ENCODE data around the gene KHDRBS1.
"Not testable (repeated sequence)": the region's sequence is repeated elsewhere in the genome, so short reads cannot be mapped to it uniquely, and the experiment has no call there.

KHDRBS1 gene

GRCh38 chr1:32012709-32013385 is 821 bp upstream of the KHDRBS1 start:
- no peak for DNase-seq (ENCODE audit: low read depth)
- TF ChIP-seq, protein P1, sequence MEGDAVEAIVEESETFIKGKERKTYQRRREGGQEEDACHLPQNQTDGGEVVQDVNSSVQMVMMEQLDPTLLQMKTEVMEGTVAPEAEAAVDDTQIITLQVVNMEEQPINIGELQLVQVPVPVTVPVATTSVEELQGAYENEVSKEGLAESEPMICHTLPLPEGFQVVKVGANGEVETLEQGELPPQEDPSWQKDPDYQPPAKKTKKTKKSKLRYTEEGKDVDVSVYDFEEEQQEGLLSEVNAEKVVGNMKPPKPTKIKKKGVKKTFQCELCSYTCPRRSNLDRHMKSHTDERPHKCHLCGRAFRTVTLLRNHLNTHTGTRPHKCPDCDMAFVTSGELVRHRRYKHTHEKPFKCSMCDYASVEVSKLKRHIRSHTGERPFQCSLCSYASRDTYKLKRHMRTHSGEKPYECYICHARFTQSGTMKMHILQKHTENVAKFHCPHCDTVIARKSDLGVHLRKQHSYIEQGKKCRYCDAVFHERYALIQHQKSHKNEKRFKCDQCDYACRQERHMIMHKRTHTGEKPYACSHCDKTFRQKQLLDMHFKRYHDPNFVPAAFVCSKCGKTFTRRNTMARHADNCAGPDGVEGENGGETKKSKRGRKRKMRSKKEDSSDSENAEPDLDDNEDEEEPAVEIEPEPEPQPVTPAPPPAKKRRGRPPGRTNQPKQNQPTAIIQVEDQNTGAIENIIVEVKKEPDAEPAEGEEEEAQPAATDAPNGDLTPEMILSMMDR (IDR thresholded peaks at IDR 0.05; ENCODE audit: insufficient read depth, low read depth, low read length, missing control alignments) = no peak
- H3K4me3 ChIP-seq (ENCODE audit: low read length) = peak overlapping the region; percentile 95

DNA sequence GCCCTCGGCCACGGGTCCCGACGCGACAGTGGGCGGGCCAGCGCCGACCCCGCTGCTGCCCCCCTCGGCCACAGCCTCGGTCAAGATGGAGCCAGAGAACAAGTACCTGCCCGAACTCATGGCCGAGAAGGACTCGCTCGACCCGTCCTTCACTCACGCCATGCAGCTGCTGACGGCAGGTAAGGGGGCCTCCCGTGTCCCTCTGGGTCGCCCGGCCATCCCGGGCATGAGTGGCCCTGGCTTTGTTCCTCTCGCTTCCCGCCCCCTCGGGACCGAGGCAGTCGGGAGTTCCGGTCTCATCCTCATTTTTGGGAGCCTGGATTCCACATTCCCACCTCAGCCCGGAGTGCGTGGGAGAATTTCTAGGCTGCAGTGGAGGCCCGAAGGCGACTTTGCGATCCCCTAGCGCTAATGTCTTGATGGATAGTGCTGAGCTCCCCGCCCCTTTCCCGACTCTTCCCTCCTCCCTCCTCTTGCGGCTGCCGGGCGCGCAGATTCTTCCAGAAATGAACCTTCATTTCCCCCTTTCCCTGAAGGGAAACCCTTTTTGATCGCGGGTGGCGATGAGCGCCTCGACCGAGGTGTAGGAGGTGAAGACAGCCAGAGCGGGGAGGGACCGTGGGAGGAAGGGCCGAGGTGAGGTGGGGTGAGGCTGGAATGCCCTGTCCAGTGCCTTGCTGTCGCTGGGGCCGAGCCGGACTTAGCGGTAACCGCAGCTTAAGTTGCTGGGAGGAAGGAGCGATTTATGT is 705 bp downstream of the KHDRBS1 start:
- H3K4me3 ChIP-seq (ENCODE audit: low read length) = peak overlapping the region; percentile 95
- TF ChIP-seq, protein P1 (IDR thresholded peaks at IDR 0.05; ENCODE audit: insufficient read depth, low read depth, low read length, missing control alignments) = no peak
- peak; percentile 61 for DNase-seq (ENCODE audit: low read depth)

DNA sequence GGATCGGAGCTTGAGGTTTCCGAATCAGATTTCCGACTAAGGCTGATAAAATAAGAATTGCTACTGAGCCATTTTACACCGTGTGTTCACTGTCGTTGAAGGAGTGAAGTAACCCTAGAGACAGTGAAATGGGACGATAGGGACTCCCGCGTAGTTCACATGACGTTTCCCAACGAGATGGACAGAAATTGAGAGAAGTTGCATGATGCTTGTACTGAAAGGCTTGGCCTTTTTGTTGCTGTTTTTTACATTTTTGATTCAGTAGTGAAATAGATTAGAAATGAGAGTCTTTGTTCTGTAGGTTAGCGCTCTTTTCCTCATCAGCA is 1.2 kb downstream of the KHDRBS1 start:
- TF ChIP-seq, protein P1 (IDR thresholded peaks at IDR 0.05; ENCODE audit: insufficient read depth, low read depth, low read length, missing control alignments) = no peak
- no peak for DNase-seq (ENCODE audit: low read depth)
- peak overlapping the region; percentile 95 for H3K4me3 ChIP-seq (ENCODE audit: low read length)

GRCh38 chr1:32020339-32020738 is 6.7 kb downstream of the KHDRBS1 start:
- TF ChIP-seq, protein P1 (IDR thresholded peaks at IDR 0.05; ENCODE audit: insufficient read depth, low read depth, low read length, missing control alignments) = no peak
- DNase-seq (ENCODE audit: low read depth) = no peak
- H3K4me3 ChIP-seq (ENCODE audit: low read length) = no peak overlapping the region

GRCh38 chr1:32021574-32022018 is 7.9 kb downstream of the KHDRBS1 start:
- not testable (repeated sequence) for H3K4me3 ChIP-seq (ENCODE audit: low read length)

GRCh38 chr1:32023351-32023750 is 9.7 kb downstream of the KHDRBS1 start:
- no peak overlapping the region for H3K4me3 ChIP-seq (ENCODE audit: low read length)
- no peak for DNase-seq (ENCODE audit: low read depth)
- TF ChIP-seq, protein P1 (IDR thresholded peaks at IDR 0.05; ENCODE audit: insufficient read depth, low read depth, low read length, missing control alignments) = no peak

More at GRCh38 chr1:32021574-32022018, 7.9 kb downstream of the KHDRBS1 start:
- DNase-seq (ENCODE audit: low read depth) = not testable (repeated sequence)

DNA sequence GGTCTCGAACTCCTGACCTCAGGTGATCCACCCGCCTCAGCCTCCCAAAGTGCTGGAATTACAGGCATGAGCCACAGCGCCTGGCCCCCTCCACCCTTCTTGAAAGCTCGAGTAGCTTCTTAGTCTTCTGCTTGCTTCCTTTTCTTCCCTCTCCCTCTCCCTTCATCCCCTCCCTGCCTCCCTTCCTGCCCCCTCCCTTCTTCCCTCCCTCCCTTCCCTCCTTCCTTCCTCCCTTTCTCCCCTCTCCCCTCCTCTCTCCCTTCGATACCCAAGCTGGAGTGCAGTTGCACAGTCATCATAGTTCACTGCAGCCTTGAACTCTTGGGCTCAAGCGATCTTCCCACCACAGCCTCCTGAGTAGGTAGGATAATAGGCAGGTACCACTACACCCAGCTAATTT is 11.8 kb downstream of the KHDRBS1 start:
- H3K4me3 ChIP-seq (ENCODE audit: low read length) = no peak overlapping the region
- TF ChIP-seq, protein P1 (IDR thresholded peaks at IDR 0.05; ENCODE audit: insufficient read depth, low read depth, low read length, missing control alignments) = no peak
- DNase-seq (ENCODE audit: low read depth) = no peak
